KOPT-K1 (cell line): Measurements from ENCODE around the gene PTPRT.
"Not testable (repeated sequence)": the region's sequence is repeated elsewhere in the genome, so short reads cannot be mapped to it uniquely, and the experiment has no call there.

Source experiments
- H3K27ac ChIP-seq: fragments of 200-600 bp; sonication (generic); 2 replicates; pipeline ENCODE4 v1.5.1; 2016; ENCODE audit warnings: antibody characterized with exemption, mild to moderate bottlenecking, low read depth, low read length; ENCODE audit not compliant: poor library complexity, severe bottlenecking
- H3K36me3 ChIP-seq: fragments of 200-600 bp; sonication (generic); 2 replicates; pipeline ENCODE4 v1.5.1; 2017; ENCODE audit warnings: antibody characterized with exemption, mild to moderate bottlenecking, low read length, moderate library complexity; ENCODE audit not compliant: insufficient read depth
- H3K9me3 ChIP-seq: fragments of 200-600 bp; sonication (generic); 2 replicates; pipeline ENCODE4 v1.5.1; 2017; ENCODE audit warnings: antibody characterized with exemption, low read length, mild to moderate bottlenecking; ENCODE audit not compliant: insufficient read depth, poor library complexity, severe bottlenecking

PTPRT gene

GRCh38 chr20:43165611-43166010 is 24.1 kb downstream of the PTPRT start:
- no peak overlapping the region for H3K27ac ChIP-seq
- H3K9me3 ChIP-seq = no peaks in the 10 kb centered on the region
- no peaks in the 10 kb centered on the region for H3K36me3 ChIP-seq

- H3K36me3 ChIP-seq, H3K27ac ChIP-seq, H3K9me3 ChIP-seq: not testable (repeated sequence)
These were observed 25.0 kb downstream of the PTPRT start for GRCh38 chr20:43164736-43165135.

GRCh38 chr20:43161716-43162115 is 28.0 kb downstream of the PTPRT start:
- Histone ChIP-seq H3K36me3 (no peaks in the 10 kb centered on the region), H3K9me3 (no peaks in the 10 kb centered on the region), H3K27ac (no peak overlapping the region)

- H3K9me3 ChIP-seq = no peaks in the 10 kb centered on the region
- H3K27ac ChIP-seq = no peak overlapping the region
- H3K36me3 ChIP-seq = no peaks in the 10 kb centered on the region
These were observed 28.8 kb downstream of the PTPRT start for GRCh38 chr20:43160941-43161340.

GRCh38 chr20:43159994-43160393 is 29.7 kb downstream of the PTPRT start:
- Histone ChIP-seq H3K27ac (no peak overlapping the region), H3K9me3 (no peaks in the 10 kb centered on the region), H3K36me3 (no peaks in the 10 kb centered on the region)

GRCh38 chr20:43155366-43156100 is 34.2 kb downstream of the PTPRT start:
- H3K27ac ChIP-seq = no peak overlapping the region
- no peaks in the 10 kb centered on the region for H3K9me3 ChIP-seq
- H3K36me3 ChIP-seq = no peaks in the 10 kb centered on the region

GRCh38 chr20:43151901-43152300 is 37.8 kb downstream of the PTPRT start:
- H3K27ac ChIP-seq = no peak overlapping the region
- H3K36me3 ChIP-seq = no peaks in the 10 kb centered on the region
- H3K9me3 ChIP-seq = no peaks in the 10 kb centered on the region

GRCh38 chr20:43151256-43151655 is 38.5 kb downstream of the PTPRT start:
- Histone ChIP-seq H3K9me3 (no peaks in the 10 kb centered on the region), H3K36me3 (no peaks in the 10 kb centered on the region), H3K27ac (no peak overlapping the region)

GRCh38 chr20:43140726-43141125 is 49.0 kb downstream of the PTPRT start:
- H3K36me3 ChIP-seq = no peaks in the 10 kb centered on the region
- H3K27ac ChIP-seq = no peak overlapping the region
- H3K9me3 ChIP-seq = no peaks in the 10 kb centered on the region

GRCh38 chr20:43138061-43138770 is 51.5 kb downstream of the PTPRT start:
- no peaks in the 10 kb centered on the region for H3K36me3 ChIP-seq
- H3K9me3 ChIP-seq = no peaks in the 10 kb centered on the region
- no peak overlapping the region for H3K27ac ChIP-seq

- Histone ChIP-seq H3K36me3 (no peaks in the 10 kb centered on the region), H3K27ac (no peak overlapping the region), H3K9me3 (no peaks in the 10 kb centered on the region)
These were observed 52.5 kb downstream of the PTPRT start for GRCh38 chr20:43137160-43137559.

GRCh38 chr20:43124241-43124640 is 65.5 kb downstream of the PTPRT start:
- H3K9me3 ChIP-seq = no peaks in the 10 kb centered on the region
- H3K36me3 ChIP-seq = no peaks in the 10 kb centered on the region
- H3K27ac ChIP-seq = no peak overlapping the region

GRCh38 chr20:43123180-43123579 is 66.5 kb downstream of the PTPRT start:
- Histone ChIP-seq H3K36me3 (no peaks in the 10 kb centered on the region), H3K9me3 (no peaks in the 10 kb centered on the region), H3K27ac (no peak overlapping the region)

- no peaks in the 10 kb centered on the region for H3K9me3 ChIP-seq
- H3K36me3 ChIP-seq = no peaks in the 10 kb centered on the region
- H3K27ac ChIP-seq = no peak overlapping the region
These were observed 70.0 kb downstream of the PTPRT start for GRCh38 chr20:43119720-43120119.

- H3K27ac ChIP-seq = no peak overlapping the region
- no peaks in the 10 kb centered on the region for H3K9me3 ChIP-seq
- H3K36me3 ChIP-seq = no peaks in the 10 kb centered on the region
These were observed 87.3 kb downstream of the PTPRT start for GRCh38 chr20:43102394-43102793.

- Histone ChIP-seq H3K36me3 (no peaks in the 10 kb centered on the region), H3K27ac (no peak overlapping the region), H3K9me3 (no peaks in the 10 kb centered on the region)
These were observed 92.8 kb downstream of the PTPRT start for GRCh38 chr20:43096931-43097260.
